Esophagus muscularis mucosa (tissue), 3 donors: ENCODE measurements around the gene PPP6R3.

Source experiments
- CTCF ChIP-seq, 3 experiments: fragments of 200-600 bp in 2 of 3; fragments of 450-650 bp in 1 of 3; sonication (generic) in 2 of 3; IDR thresholded peaks; one replicate each; pipeline ENCODE4 v1.5.1; 2017 to 2019; ENCODE audit warnings: antibody characterized with exemption in 3 of 3, mild to moderate bottlenecking in 2 of 3, moderate library complexity in 1 of 3
- POLR2A ChIP-seq: fragments of 450-650 bp; IDR thresholded peaks from one replicate; pipeline ENCODE4 v1.6.1; 2017; ENCODE audit warnings: antibody characterized with exemption, moderate library complexity, mild to moderate bottlenecking, low read depth
- POLR2AphosphoS5 ChIP-seq, 2 donors: sonication (generic); formaldehyde crosslinking; IDR thresholded peaks; one replicate each; pipeline ENCODE4 v1.6.1; 2017; ENCODE audit warnings: antibody characterized with exemption in 2 of 2

- TF ChIP-seq POLR2A (no peak), CTCF (IDR thresholded peaks at IDR 0.05) (no peak), POLR2AphosphoS5 (IDR thresholded peaks at IDR 0.05) (no peak)
These were observed 198.1 kb downstream of the PPP6R3 start for GRCh38 chr11:68658661-68659060.
